Kidney (tissue), 14 donors: ENCODE measurements around the gene OR52E5. TPM values are rescaled to one million over a fixed set of nuclear protein-coding genes. Genes with fewer than 3 reads are reported as not detected.

Source experiments
- DNase-seq, 5 donors: peaks; one replicate each; pipeline ENCODE4 v3.0.0-alpha.2; 2013 to 2020
- FAIRE-seq: peaks from 2 replicates; lab custom pipeline; 2012; peaks lifted over from hg19 to GRCh38; lab: Jason Lieb, UNC
- H3K27ac ChIP-seq, 2 donors: one replicate each; pipeline ENCODE4 v1.7.0; 2013; ENCODE audit warnings: low read depth in 2 of 2, low read length in 2 of 2, inconsistent platforms in 1 of 2
- H3K27me3 ChIP-seq: one replicate; pipeline ENCODE4 v1.7.1; 2013; ENCODE audit warnings: low read length, inconsistent platforms; ENCODE audit not compliant: control insufficient read depth, insufficient read depth
- H3K36me3 ChIP-seq, 3 donors: one replicate each; pipeline versions ENCODE4 v1.7.0 to v1.7.1; 2013; ENCODE audit warnings: low read length in 3 of 3, control low read depth in 1 of 3, inconsistent platforms in 1 of 3; ENCODE audit not compliant: insufficient read depth in 3 of 3, control insufficient read depth in 2 of 3
- H3K4me1 ChIP-seq, 3 donors: one replicate each; pipeline versions ENCODE4 v1.7.0 to v1.7.1; 2013; ENCODE audit warnings: low read length in 3 of 3, inconsistent platforms in 1 of 3, low read depth in 1 of 3; ENCODE audit not compliant: control insufficient read depth in 2 of 3, insufficient read depth in 2 of 3
- H3K4me3 ChIP-seq, 3 donors: one replicate each; pipeline versions ENCODE4 v1.7.0 to v1.8.1; 2013; ENCODE audit warnings: low read length in 3 of 3, control low read depth in 1 of 3, inconsistent platforms in 1 of 3
- H3K9ac ChIP-seq, 3 donors: one replicate each; pipeline versions ENCODE4 v1.7.0 to v1.7.1; 2013; ENCODE audit warnings: low read length in 3 of 3, control low read depth in 1 of 3, inconsistent platforms in 1 of 3
- H3K9me3 ChIP-seq, 3 donors: one replicate each; pipeline versions ENCODE4 v1.7.0 to v1.7.1; 2013; ENCODE audit warnings: low read length in 3 of 3, control low read depth in 1 of 3, inconsistent platforms in 1 of 3; ENCODE audit not compliant: control insufficient read depth in 2 of 3, insufficient read depth in 1 of 3
- intact Hi-C: fragments of 100-400 bp; cut with DNase I; formaldehyde crosslinking; loops from one replicate; pipeline ENCODE4 v1.11.1; 2022
- polyA plus RNA-seq: library from polyadenylated mRNA; stranded (reverse); fragments of 350-450 nt; fragmentation: Illumina TruSeq; extraction: RNeasy Lipid Tissue Mini Kit (QIAGEN cat#74804); gene quantifications from one replicate; pipeline ENCODE4 v1.2.3, GENCODE V29; 2014; ENCODE audit warnings: low read depth, low replicate concordance; ENCODE audit not compliant: insufficient read depth
- total RNA-seq: library from RNA; stranded (reverse); fragmentation: NEBNext Ultra II Directional; extraction: Animal tissue kit (Norgen Biotek cat#: 25700); gene quantifications from one replicate; pipeline ENCODE4 v1.2.1, GENCODE V29; 2021
- TF ChIP-seq, protein P1 (sequence below): IDR thresholded peaks from 3 replicates; pipeline ENCODE4 v1.5.1; 2012; ENCODE audit warnings: mild to moderate bottlenecking, moderate library complexity, borderline replicate concordance; ENCODE audit not compliant: insufficient read depth; ENCODE audit errors: extremely low read depth
- donor health status: control.
- donor health status: control.
- donor health status: control.
- donor health status: control.
- donor health status: control.
- donor health status: DM: yes; HTN: yes; CAD: no.
- donor health status: Normal renal cell carcinoma (clear cell type).

The OR52E5 gene
- total and polyA plus RNA-seq, 2 donors from 2014 or later = not detected

DNA sequence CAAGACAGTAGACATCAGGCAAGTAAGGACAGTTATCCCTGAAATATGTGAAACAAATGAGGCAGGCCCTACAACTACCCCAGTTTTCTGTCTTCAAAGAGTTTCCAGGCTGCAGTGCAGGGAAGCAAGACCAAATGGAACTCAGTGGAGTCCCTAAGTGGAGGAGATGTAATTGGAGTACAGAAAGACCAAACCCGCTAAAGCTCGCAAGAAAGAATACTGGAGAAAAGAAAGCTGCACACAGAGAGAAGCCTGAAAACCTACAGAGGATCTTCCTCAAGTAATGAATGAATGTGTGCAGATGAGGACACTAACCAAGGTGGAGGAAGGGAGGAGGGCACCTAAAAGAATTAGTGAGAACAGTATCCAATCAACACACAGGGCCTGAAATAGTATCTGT, 47.7 kb downstream of the OR52E5 start:
- no peaks in the 10 kb centered on the region for H3K4me1 ChIP-seq
- FAIRE-seq = no peak
- H3K27me3 ChIP-seq = no peaks in the 10 kb centered on the region
- H3K36me3 ChIP-seq = no peaks in the 10 kb centered on the region
- H3K27ac ChIP-seq = no peak overlapping the region
- H3K9me3 ChIP-seq = no peaks in the 10 kb centered on the region
- no peak overlapping the region for H3K9ac ChIP-seq
- H3K4me3 ChIP-seq = no peak overlapping the region
- TF ChIP-seq, protein P1, sequence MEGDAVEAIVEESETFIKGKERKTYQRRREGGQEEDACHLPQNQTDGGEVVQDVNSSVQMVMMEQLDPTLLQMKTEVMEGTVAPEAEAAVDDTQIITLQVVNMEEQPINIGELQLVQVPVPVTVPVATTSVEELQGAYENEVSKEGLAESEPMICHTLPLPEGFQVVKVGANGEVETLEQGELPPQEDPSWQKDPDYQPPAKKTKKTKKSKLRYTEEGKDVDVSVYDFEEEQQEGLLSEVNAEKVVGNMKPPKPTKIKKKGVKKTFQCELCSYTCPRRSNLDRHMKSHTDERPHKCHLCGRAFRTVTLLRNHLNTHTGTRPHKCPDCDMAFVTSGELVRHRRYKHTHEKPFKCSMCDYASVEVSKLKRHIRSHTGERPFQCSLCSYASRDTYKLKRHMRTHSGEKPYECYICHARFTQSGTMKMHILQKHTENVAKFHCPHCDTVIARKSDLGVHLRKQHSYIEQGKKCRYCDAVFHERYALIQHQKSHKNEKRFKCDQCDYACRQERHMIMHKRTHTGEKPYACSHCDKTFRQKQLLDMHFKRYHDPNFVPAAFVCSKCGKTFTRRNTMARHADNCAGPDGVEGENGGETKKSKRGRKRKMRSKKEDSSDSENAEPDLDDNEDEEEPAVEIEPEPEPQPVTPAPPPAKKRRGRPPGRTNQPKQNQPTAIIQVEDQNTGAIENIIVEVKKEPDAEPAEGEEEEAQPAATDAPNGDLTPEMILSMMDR = no peak
- intact Hi-C loops = no loop called here
- no peak for DNase-seq

DNA sequence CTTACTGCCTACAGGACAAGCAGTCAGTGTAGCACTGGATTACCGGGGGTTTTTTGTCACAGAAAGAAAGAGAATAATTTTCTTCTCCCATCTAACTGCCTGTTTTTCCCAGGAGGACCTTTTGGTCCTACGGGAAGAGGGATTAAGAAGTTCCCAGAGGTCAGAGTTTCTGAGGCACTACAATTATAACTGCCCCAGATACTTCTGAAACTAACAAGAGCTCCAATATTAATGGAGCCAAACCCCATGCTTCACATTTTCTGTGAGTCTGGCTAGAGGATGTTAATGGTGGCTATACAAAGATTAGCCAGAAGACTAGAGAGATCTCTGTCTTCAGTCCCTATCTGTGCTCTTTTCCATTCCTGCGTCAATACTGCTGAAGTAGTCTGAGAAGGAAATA, 48.9 kb downstream of the OR52E5 start, which contains the start of gene OR56A3:
TSS of gene OR56A3 (plus strand) at position 301 of the 400 bp plus-strand sequence. CDS start 5,096 bp downstream, outside the sequence.
- H3K4me3 ChIP-seq = no peak within 1 kb of the TSS
- no peaks in the 10 kb centered on the region for H3K9me3 ChIP-seq
- TF ChIP-seq, protein P1 = no peak
- H3K27ac ChIP-seq = no peak within 1 kb of the TSS
- DNase-seq (no peak), FAIRE-seq (no peak)
- no peaks in the 10 kb centered on the region for H3K4me1 ChIP-seq
- H3K27me3 ChIP-seq = no peaks in the 10 kb centered on the region
- intact Hi-C loops = no loop called here
- H3K36me3 ChIP-seq = no peaks in the 10 kb centered on the region
- no peak within 1 kb of the TSS for H3K9ac ChIP-seq

Other genes with a start within 250 kb of the OR52E5 start
- gene TRIM5, start 208.1 kb upstream of the OR52E5 start, total RNA-seq = 27.7 TPM
- 11.2 TPM for gene TRIM5, start 208.1 kb upstream of the OR52E5 start, polyA plus RNA-seq
- gene TRIM22, start 203.4 kb upstream of the OR52E5 start, total RNA-seq = 80.9 TPM
- 11.5 TPM for gene TRIM22, start 203.4 kb upstream of the OR52E5 start, polyA plus RNA-seq
- 0.28 TPM for gene OR56B1, start 156.8 kb upstream of the OR52E5 start, total RNA-seq
- gene OR56B1, start 156.8 kb upstream of the OR52E5 start, polyA plus RNA-seq = not detected
- 0.60 TPM for gene OR52N4, start 139.0 kb upstream of the OR52E5 start, total RNA-seq
- gene OR52N4, start 139.0 kb upstream of the OR52E5 start, polyA plus RNA-seq = not detected
- gene OR52N5, start 109.9 kb upstream of the OR52E5 start, total RNA-seq = not detected
- gene OR52N5, start 109.9 kb upstream of the OR52E5 start, polyA plus RNA-seq = not detected
- not detected for gene OR52N1, start 101.9 kb upstream of the OR52E5 start, total RNA-seq
- gene OR52N1, start 101.9 kb upstream of the OR52E5 start, polyA plus RNA-seq = not detected
- gene OR52N2, start 84.3 kb upstream of the OR52E5 start, total RNA-seq = not detected
- not detected for gene OR52N2, start 84.3 kb upstream of the OR52E5 start, polyA plus RNA-seq
- not detected for gene OR52E6, start 51.3 kb upstream of the OR52E5 start, total RNA-seq
- not detected for gene OR52E6, start 51.3 kb upstream of the OR52E5 start, polyA plus RNA-seq
- 0.25 TPM for gene OR52E8, start 35.5 kb upstream of the OR52E5 start, total RNA-seq
- not detected for gene OR52E8, start 35.5 kb upstream of the OR52E5 start, polyA plus RNA-seq
- gene OR52E4, start 12.6 kb upstream of the OR52E5 start, total RNA-seq = not detected
- gene OR52E4, start 12.6 kb upstream of the OR52E5 start, polyA plus RNA-seq = not detected
- gene OR56A3, start 49.0 kb downstream of the OR52E5 start, total RNA-seq = not detected
- not detected for gene OR56A3, start 49.0 kb downstream of the OR52E5 start, polyA plus RNA-seq
- not detected for gene OR56A5, start 75.3 kb downstream of the OR52E5 start, total RNA-seq
- gene OR56A5, start 75.3 kb downstream of the OR52E5 start, polyA plus RNA-seq = not detected
- gene OR52L1, start 93.8 kb downstream of the OR52E5 start, total RNA-seq = not detected
- not detected for gene OR52L1, start 93.8 kb downstream of the OR52E5 start, polyA plus RNA-seq
- gene OR56A4, start 113.7 kb downstream of the OR52E5 start, total RNA-seq = 0.09 TPM
- not detected for gene OR56A4, start 113.7 kb downstream of the OR52E5 start, polyA plus RNA-seq
- 0.03 TPM for gene OR56A1, start 137.6 kb downstream of the OR52E5 start, total RNA-seq
- not detected for gene OR56A1, start 137.6 kb downstream of the OR52E5 start, polyA plus RNA-seq
- not detected for gene OR56B4, start 214.5 kb downstream of the OR52E5 start, total RNA-seq
- gene OR56B4, start 214.5 kb downstream of the OR52E5 start, polyA plus RNA-seq = not detected